Activated T-helper 17 cell treated with anti-CD3 and anti-CD28 coated beads, Interleukin-2, amount 50 U/mL, for 72 hours (primary cell): ENCODE results near the gene PDZD2. TPM values are rescaled to one million over a fixed set of nuclear protein-coding genes. Genes with fewer than 3 reads are reported as not detected.
"Not testable (repeated sequence)": the region's sequence is repeated elsewhere in the genome, so short reads cannot be mapped to it uniquely, and the experiment has no call there.

Source experiments
- ATAC-seq: fragments of 150-1000 bp; cut with Tn5 transposase; replicated peaks from 2 replicates; pipeline ENCODE4 v1.10.0; 2021; ENCODE audit warnings: mild to moderate bottlenecking, moderate library complexity
- H3K27ac Mint-ChIP-seq: one replicate; pipeline ENCODE4 v1.8.0; 2022; ENCODE audit warnings: mixed read lengths
- H3K27me3 Mint-ChIP-seq: one replicate; pipeline ENCODE4 v1.8.0; 2022; ENCODE audit warnings: mixed read lengths
- H3K36me3 Mint-ChIP-seq: one replicate; pipeline ENCODE4 v1.8.0; 2022; ENCODE audit warnings: low read depth, mild to moderate bottlenecking, mixed read lengths
- H3K4me1 Mint-ChIP-seq: one replicate; pipeline ENCODE4 v1.8.0; 2022; ENCODE audit warnings: mixed read lengths
- H3K4me3 Mint-ChIP-seq: one replicate; pipeline ENCODE4 v1.8.0; 2022; ENCODE audit warnings: mild to moderate bottlenecking, mixed read lengths
- H3K9me3 Mint-ChIP-seq: one replicate; pipeline ENCODE4 v1.8.0; 2022; ENCODE audit warnings: mixed read lengths
- total RNA-seq, 2 donors: library from RNA; stranded (reverse); gene quantifications; one replicate each; pipeline ENCODE4 v1.2.3, GENCODE V29; 2022

PDZD2 gene
- total RNA-seq, 2 donors from 2014 or later = 0.53 TPM; not detected in 1

GRCh38 chr5:32021771-32022170 is 382.8 kb downstream of the PDZD2 start:
- H3K4me1 Mint-ChIP-seq = peaks cover 6% of the 10 kb centered on the region
- H3K27ac Mint-ChIP-seq = peak overlapping the region; percentile 43
- ATAC-seq = no peak
- H3K36me3 Mint-ChIP-seq = no peaks in the 10 kb centered on the region
- no peaks in the 10 kb centered on the region for H3K27me3 Mint-ChIP-seq
- H3K9me3 Mint-ChIP-seq = no peaks in the 10 kb centered on the region
- peak overlapping the region; percentile 73 for H3K4me3 Mint-ChIP-seq

- H3K9me3 Mint-ChIP-seq = no peaks in the 10 kb centered on the region
- no peaks in the 10 kb centered on the region for H3K27me3 Mint-ChIP-seq
- H3K4me3 Mint-ChIP-seq = no peak overlapping the region
- ATAC-seq = no peak
- no peak overlapping the region for H3K27ac Mint-ChIP-seq
- H3K4me1 Mint-ChIP-seq = peaks cover 3% of the 10 kb centered on the region
- no peaks in the 10 kb centered on the region for H3K36me3 Mint-ChIP-seq
Observed at GRCh38 chr5:32022638-32023037, 383.7 kb downstream of the PDZD2 start.

GRCh38 chr5:32023816-32024215 is 384.9 kb downstream of the PDZD2 start:
- H3K4me3 Mint-ChIP-seq = no peak overlapping the region
- H3K9me3 Mint-ChIP-seq = no peaks in the 10 kb centered on the region
- no peak overlapping the region for H3K27ac Mint-ChIP-seq
- ATAC-seq = no peak
- H3K4me1 Mint-ChIP-seq = no peaks in the 10 kb centered on the region
- no peaks in the 10 kb centered on the region for H3K36me3 Mint-ChIP-seq
- no peaks in the 10 kb centered on the region for H3K27me3 Mint-ChIP-seq

GRCh38 chr5:32024751-32025150 is 385.8 kb downstream of the PDZD2 start:
- Mint-ChIP-seq H3K36me3 (no peaks in the 10 kb centered on the region), H3K27ac (no peak overlapping the region), H3K9me3 (no peaks in the 10 kb centered on the region), H3K4me1 (no peaks in the 10 kb centered on the region), H3K27me3 (no peaks in the 10 kb centered on the region), H3K4me3 (no peak overlapping the region)
- ATAC-seq = no peak

GRCh38 chr5:32027093-32027716 is 388.3 kb downstream of the PDZD2 start:
- no peaks in the 10 kb centered on the region for H3K36me3 Mint-ChIP-seq
- H3K4me1 Mint-ChIP-seq = no peaks in the 10 kb centered on the region
- no peaks in the 10 kb centered on the region for H3K27me3 Mint-ChIP-seq
- H3K4me3 Mint-ChIP-seq = no peak overlapping the region
- H3K27ac Mint-ChIP-seq = no peak overlapping the region
- ATAC-seq = no peak
- no peaks in the 10 kb centered on the region for H3K9me3 Mint-ChIP-seq

GRCh38 chr5:32027717-32028458 is 389.0 kb downstream of the PDZD2 start:
- H3K4me1 Mint-ChIP-seq = peaks cover 5% of the 10 kb centered on the region
- no peak for ATAC-seq
- H3K9me3 Mint-ChIP-seq = no peaks in the 10 kb centered on the region
- no peaks in the 10 kb centered on the region for H3K27me3 Mint-ChIP-seq
- H3K36me3 Mint-ChIP-seq = no peaks in the 10 kb centered on the region
- H3K4me3 Mint-ChIP-seq = no peak overlapping the region
- H3K27ac Mint-ChIP-seq = no peak overlapping the region

- Mint-ChIP-seq H3K36me3 (no peaks in the 10 kb centered on the region), H3K27me3 (no peaks in the 10 kb centered on the region), H3K9me3 (no peaks in the 10 kb centered on the region), H3K27ac (no peak overlapping the region), H3K4me1 (peaks cover 8% of the 10 kb centered on the region), H3K4me3 (no peak overlapping the region)
- no peak for ATAC-seq
Observed at GRCh38 chr5:32029261-32029660, 390.3 kb downstream of the PDZD2 start.

GRCh38 chr5:32029781-32030180 is 390.9 kb downstream of the PDZD2 start:
- ATAC-seq = no peak
- H3K9me3 Mint-ChIP-seq = no peaks in the 10 kb centered on the region
- no peak overlapping the region for H3K27ac Mint-ChIP-seq
- no peak overlapping the region for H3K4me3 Mint-ChIP-seq
- no peaks in the 10 kb centered on the region for H3K27me3 Mint-ChIP-seq
- H3K4me1 Mint-ChIP-seq = peaks cover 8% of the 10 kb centered on the region
- H3K36me3 Mint-ChIP-seq = no peaks in the 10 kb centered on the region

- H3K4me3 Mint-ChIP-seq = no peak overlapping the region
- ATAC-seq = no peak
- H3K27me3 Mint-ChIP-seq = no peaks in the 10 kb centered on the region
- peaks cover 8% of the 10 kb centered on the region for H3K4me1 Mint-ChIP-seq
- H3K27ac Mint-ChIP-seq = no peak overlapping the region
- no peaks in the 10 kb centered on the region for H3K9me3 Mint-ChIP-seq
- no peaks in the 10 kb centered on the region for H3K36me3 Mint-ChIP-seq
Observed at GRCh38 chr5:32030222-32030621, 391.3 kb downstream of the PDZD2 start.

- Mint-ChIP-seq H3K27me3 (no peaks in the 10 kb centered on the region), H3K36me3 (no peaks in the 10 kb centered on the region), H3K4me3 (no peak overlapping the region), H3K27ac (no peak overlapping the region), H3K9me3 (no peaks in the 10 kb centered on the region), H3K4me1 (peaks cover 8% of the 10 kb centered on the region)
- no peak for ATAC-seq
Observed at GRCh38 chr5:32030686-32031085, 391.8 kb downstream of the PDZD2 start.

GRCh38 chr5:32031089-32031488 is 392.2 kb downstream of the PDZD2 start:
- H3K27me3 Mint-ChIP-seq = no peaks in the 10 kb centered on the region
- H3K4me3 Mint-ChIP-seq = no peak overlapping the region
- no peak overlapping the region for H3K27ac Mint-ChIP-seq
- no peaks in the 10 kb centered on the region for H3K36me3 Mint-ChIP-seq
- peaks cover 8% of the 10 kb centered on the region for H3K4me1 Mint-ChIP-seq
- H3K9me3 Mint-ChIP-seq = no peaks in the 10 kb centered on the region
- no peak for ATAC-seq

GRCh38 chr5:32038523-32038922 is 399.6 kb downstream of the PDZD2 start:
- no peak for ATAC-seq
- no peaks in the 10 kb centered on the region for H3K4me1 Mint-ChIP-seq
- no peaks in the 10 kb centered on the region for H3K36me3 Mint-ChIP-seq
- H3K4me3 Mint-ChIP-seq = no peak overlapping the region
- no peak overlapping the region for H3K27ac Mint-ChIP-seq
- no peaks in the 10 kb centered on the region for H3K27me3 Mint-ChIP-seq
- H3K9me3 Mint-ChIP-seq = no peaks in the 10 kb centered on the region

- not testable (repeated sequence) for H3K27ac Mint-ChIP-seq, H3K4me3 Mint-ChIP-seq, H3K4me1 Mint-ChIP-seq, H3K36me3 Mint-ChIP-seq, ATAC-seq, H3K9me3 Mint-ChIP-seq, H3K27me3 Mint-ChIP-seq
Observed at GRCh38 chr5:32039133-32039532, 400.2 kb downstream of the PDZD2 start.

- not testable (repeated sequence) for H3K9me3 Mint-ChIP-seq, H3K4me1 Mint-ChIP-seq, H3K4me3 Mint-ChIP-seq, ATAC-seq, H3K36me3 Mint-ChIP-seq, H3K27ac Mint-ChIP-seq, H3K27me3 Mint-ChIP-seq
Observed at GRCh38 chr5:32039601-32040000, 400.7 kb downstream of the PDZD2 start.

- H3K4me3 Mint-ChIP-seq, H3K9me3 Mint-ChIP-seq, H3K4me1 Mint-ChIP-seq, H3K27ac Mint-ChIP-seq, H3K27me3 Mint-ChIP-seq, H3K36me3 Mint-ChIP-seq, ATAC-seq: not testable (repeated sequence)
Observed at GRCh38 chr5:32040181-32040695, 401.3 kb downstream of the PDZD2 start.
